ENCODE measurements around the gene RAP1A. TPM values are rescaled to one million over a fixed set of nuclear protein-coding genes. Genes with fewer than 3 reads are reported as not detected.
A peak's percentile ranks its signal among the peaks of the same experiment; 100 is the strongest.
"Not testable (repeated sequence)": the region's sequence is repeated elsewhere in the genome, so short reads cannot be mapped to it uniquely, and the experiment has no call there.

The RAP1A gene
- total RNA-seq, 2 donors from 2014 or later: 126 to 165 TPM

DNA sequence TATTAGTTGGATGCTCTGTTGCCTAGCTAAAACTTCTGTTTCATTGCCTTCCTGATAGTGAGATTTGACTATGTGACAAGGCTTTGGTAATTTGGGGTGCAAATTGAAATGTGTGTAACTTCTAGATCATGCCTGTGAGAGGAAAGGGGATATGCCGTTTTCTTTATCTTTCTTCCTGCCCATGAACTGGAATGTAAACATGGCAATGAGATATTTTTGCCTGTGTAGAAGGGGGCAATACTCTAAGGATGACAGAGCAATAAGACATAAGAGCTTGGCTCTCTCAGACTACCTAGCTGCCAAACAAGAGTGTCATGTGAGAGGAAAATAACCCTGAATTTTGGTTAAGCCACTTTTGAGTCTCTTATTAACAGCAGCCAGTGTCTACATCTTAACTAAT lies 49.7 kb downstream of the RAP1A start:
- ATAC-seq (no peak), DNase-seq (ENCODE audit: low spot score in 2 of 2) (no peak)
- H3K9me3 Mint-ChIP-seq: peaks cover under 1 to 2% of the 10 kb centered on the region in 2 donors
- H3K36me3 Mint-ChIP-seq: peaks cover 2 to 53% of the 10 kb centered on the region in 2 donors
- H3K27ac Mint-ChIP-seq: peak overlapping the region in 1 of 2 donors; percentile 45

DNA sequence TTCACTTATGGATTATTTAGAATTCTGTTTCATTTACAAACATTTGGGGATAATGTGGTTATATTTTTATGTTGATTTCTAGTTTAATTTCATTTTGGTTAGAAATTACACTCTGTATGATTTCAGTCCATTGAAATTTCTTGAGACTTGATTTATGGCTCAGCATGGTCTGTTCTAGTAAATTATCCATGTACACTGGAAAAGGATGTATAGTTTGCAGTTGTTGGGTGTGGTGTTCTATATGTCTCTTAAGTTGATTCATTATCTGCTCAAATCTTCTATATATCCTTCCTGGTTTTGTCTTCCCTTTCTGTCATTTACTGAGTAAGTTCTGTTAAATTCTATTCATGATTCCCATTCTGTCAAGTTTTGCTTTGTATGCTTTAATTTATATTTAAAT lies 52.3 kb downstream of the RAP1A start:
- DNase-seq (ENCODE audit: low spot score in 2 of 2): no peak
- H3K9me3 Mint-ChIP-seq: peaks cover 13 to 15% of the 10 kb centered on the region in 2 donors
- no peak for ATAC-seq
- peaks cover 16 to 67% of the 10 kb centered on the region in 2 donors for H3K36me3 Mint-ChIP-seq
- peak overlapping the region in 1 of 2 donors; percentile 61 for H3K27ac Mint-ChIP-seq

DNA sequence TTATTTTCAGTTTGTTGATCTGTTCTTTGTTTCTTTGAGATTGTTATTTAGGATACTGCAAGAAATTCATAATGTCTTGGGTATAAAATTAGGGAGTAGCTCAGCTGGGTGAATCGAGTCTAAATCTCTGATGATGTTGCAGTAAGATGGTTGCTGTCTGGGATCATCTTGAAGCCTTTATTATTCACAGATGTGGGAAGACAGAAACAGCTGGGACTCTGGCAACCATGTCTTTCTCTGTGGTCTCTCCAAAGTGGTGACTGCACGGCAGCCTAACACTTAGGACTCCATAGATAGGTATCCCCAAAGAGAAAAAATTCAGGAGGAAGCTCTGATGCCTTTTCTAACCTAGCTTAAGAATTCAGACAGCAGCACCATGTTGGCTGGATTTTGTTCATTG lies 52.7 kb downstream of the RAP1A start:
- ATAC-seq: no peak
- Mint-ChIP-seq H3K36me3 (peaks cover 19 to 67% of the 10 kb centered on the region in 2 donors), H3K9me3 (peaks cover 13 to 18% of the 10 kb centered on the region in 2 donors), H3K27ac (peak overlapping the region in 1 of 2 donors; percentile 61)
- no peak for DNase-seq (ENCODE audit: low spot score in 2 of 2)

DNA sequence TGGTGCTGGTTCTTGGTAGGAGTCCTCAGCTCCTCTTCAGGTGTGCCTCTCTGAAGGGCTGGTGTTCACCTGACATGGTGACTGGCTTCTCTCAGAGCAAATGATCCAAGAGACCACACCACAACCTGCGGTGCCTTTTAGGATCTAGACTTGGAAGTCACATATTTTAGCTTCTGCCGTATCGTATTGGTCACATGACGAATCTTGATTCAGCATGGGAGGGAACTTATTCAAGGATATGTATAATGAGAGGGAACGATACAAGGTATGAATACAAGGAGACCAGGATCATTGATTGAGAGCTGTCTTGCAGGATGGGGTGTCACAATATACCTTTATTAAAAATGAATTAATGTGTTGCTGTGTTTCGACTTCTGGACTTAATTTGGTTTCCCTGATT lies 58.0 kb downstream of the RAP1A start:
- peaks cover 28 to 39% of the 10 kb centered on the region in 2 donors for H3K9me3 Mint-ChIP-seq
- no peak overlapping the region for H3K27ac Mint-ChIP-seq
- H3K36me3 Mint-ChIP-seq: peaks cover 46 to 93% of the 10 kb centered on the region in 2 donors
- no peak for ATAC-seq
- no peak for DNase-seq (ENCODE audit: low spot score in 2 of 2)

DNA sequence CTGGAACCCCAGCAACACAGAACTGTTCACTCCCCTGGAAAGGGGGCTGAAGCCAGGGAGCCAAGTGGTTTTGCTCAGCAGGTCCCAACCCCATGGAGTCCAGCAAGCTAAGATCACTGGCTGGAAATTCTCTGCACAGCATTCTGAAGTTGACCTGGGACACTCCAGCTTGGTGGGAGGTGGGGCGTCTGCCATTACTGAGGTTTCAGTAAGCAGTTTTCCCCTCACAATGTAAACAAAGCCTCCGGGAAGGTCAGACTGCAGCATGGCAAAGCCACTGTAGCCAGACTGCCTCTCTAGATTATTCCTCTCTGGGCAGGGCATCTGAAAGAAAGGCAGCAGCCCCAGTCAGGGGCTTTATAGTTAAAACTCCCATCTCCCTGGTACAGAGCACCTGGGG lies 60.0 kb downstream of the RAP1A start:
- no peak for DNase-seq (ENCODE audit: low spot score in 2 of 2)
- Mint-ChIP-seq H3K9me3 (peaks cover 41 to 50% of the 10 kb centered on the region in 2 donors), H3K36me3 (peaks cover 60 to 94% of the 10 kb centered on the region in 2 donors), H3K27ac (no peak overlapping the region)
- no peak for ATAC-seq

DNA sequence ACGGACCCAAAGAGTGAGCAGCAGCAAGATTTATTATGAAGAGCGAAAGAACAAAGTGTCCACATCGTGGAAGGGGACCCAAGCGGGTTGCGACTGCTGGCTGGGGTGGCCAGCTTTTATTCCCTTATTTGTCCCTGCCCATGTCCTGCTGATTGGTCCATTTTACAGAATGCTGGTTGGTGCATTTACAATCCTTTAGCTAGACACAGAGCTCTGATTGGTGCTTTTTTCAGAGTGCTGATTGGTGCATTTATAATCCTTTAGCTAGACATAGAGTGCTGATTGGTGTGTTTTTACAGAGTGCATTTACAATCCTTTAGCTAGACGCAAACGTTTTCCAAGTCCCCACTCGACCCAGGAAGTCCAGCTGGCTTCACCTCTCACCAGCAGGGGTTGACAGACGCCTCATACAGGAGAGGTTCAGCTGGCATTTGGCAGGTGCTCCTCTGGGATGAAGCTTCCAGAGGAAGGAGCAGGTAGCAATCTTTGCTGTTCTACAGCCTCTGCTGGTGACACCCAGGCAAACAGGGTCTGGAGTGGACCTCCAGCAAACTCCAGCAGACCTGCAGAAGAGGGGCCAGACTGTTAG lies 60.7 kb downstream of the RAP1A start:
- Mint-ChIP-seq H3K9me3 (peaks cover 37 to 47% of the 10 kb centered on the region in 2 donors), H3K36me3 (peaks cover 55 to 94% of the 10 kb centered on the region in 2 donors), H3K27ac (peak overlapping the region in 1 of 2 donors; percentile 84)
- not testable (repeated sequence) for DNase-seq (ENCODE audit: low spot score in 2 of 2); ATAC-seq

DNA sequence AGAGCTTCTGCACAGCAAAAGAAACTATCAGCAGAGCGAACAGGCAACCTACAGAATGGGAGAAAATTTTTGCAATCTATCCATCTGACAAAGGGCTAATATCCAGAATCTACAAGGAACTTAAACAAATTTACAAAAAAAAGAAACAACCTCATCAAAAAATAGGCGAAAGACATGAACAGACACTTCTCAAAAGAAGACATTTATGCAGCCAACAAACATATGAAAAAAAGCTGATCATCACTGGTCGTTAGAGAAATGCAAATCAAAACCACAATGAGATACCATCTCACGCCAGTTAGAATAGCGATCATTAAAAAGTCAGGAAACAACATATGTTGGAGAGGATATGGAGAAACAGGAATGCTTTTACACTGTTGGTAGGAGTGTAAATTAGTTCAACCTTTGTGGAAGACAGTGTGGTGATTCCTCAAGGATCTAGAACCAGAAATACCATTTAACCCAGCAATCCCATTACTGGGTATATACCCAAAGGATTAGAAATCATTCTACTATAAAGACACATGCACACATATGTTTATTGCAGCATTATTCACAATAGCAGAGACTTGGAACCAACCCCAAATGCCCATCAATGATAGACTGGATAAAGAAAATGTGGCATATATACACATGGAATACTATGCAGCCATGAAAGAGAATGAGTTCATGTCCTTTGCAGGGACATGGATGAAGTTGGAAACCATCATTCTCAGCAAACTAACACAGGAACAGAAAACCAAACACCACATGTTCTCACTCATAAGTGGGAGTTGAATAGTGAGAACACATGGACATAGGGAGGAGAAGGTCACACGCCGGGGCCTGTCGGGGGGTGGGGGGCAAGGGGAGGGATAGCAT lies 65.9 kb downstream of the RAP1A start:
- peaks cover 29 to 35% of the 10 kb centered on the region in 2 donors for H3K9me3 Mint-ChIP-seq
- DNase-seq (ENCODE audit: low spot score in 2 of 2); ATAC-seq: not testable (repeated sequence)
- H3K36me3 Mint-ChIP-seq: peaks cover 28 to 59% of the 10 kb centered on the region in 2 donors
- H3K27ac Mint-ChIP-seq: peak overlapping the region in 1 of 2 donors; percentile 68

DNA sequence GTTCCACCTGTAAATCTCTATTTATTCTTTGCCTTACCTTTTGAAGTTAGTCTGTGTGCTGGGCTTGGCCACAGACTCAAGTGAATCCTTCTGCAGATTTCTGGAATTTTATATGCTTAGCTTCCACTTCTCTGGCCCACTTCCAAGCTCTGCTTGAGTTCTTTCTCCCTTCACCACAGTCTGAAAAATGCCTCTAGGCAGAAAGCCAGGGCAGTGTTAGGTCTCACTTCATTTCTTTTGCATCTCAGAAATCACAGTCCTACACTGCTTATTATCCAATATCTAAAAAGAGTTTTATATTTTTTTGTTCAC lies 70.7 kb downstream of the RAP1A start:
- no peak for DNase-seq (ENCODE audit: low spot score in 2 of 2)
- no peak overlapping the region for H3K27ac Mint-ChIP-seq
- H3K36me3 Mint-ChIP-seq: peaks cover 0 to 42% of the 10 kb centered on the region in 2 donors
- H3K9me3 Mint-ChIP-seq: peaks cover 0 to 5% of the 10 kb centered on the region in 2 donors
- no peak for ATAC-seq

DNA sequence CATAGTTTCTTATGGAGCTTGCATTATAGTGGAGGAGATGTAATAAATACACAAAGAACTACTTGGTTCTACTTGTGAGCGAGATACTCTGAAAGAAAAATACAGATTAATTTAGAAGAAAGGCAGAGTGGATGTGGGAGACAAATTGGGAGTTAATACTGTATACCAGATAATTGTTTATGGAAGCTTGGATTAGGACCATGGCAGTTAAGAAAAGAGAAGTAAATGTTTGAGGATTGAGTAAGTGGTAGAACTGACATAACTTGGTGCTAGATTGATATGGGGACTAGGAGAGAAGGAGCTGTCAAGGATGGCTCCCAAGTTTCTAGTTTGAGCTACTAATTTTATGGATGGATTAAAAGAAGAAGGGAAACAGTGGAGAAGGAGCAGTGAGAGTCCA lies 72.3 kb downstream of the RAP1A start:
- DNase-seq (ENCODE audit: low spot score in 2 of 2) (no peak), ATAC-seq (no peak)
- Mint-ChIP-seq H3K36me3 (peaks cover 0 to 38% of the 10 kb centered on the region in 2 donors), H3K9me3 (no peaks in the 10 kb centered on the region), H3K27ac (peak overlapping the region in 1 of 2 donors; percentile 85)

DNA sequence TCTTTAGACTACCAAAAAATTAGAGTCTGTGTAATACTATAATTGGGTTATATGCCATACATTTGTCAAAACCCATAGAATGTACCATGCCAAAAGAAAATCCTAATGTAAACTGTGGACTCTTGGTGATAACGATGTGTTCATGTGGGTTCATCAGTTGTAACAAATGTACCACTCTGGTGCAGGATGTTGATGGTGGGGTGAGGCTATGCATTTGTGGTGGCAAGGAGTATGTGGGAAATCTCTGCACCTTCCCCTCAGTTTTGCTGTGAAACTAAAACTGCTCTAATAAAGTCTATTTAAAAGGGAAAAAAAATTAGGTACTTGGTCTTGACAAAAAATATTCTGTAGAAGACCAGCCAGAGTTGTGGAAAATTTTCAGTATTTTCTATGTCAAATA lies 76.2 kb downstream of the RAP1A start:
- peaks cover 3 to 57% of the 10 kb centered on the region in 2 donors for H3K36me3 Mint-ChIP-seq
- ATAC-seq (no peak), DNase-seq (ENCODE audit: low spot score in 2 of 2) (no peak)
- H3K27ac Mint-ChIP-seq: peak overlapping the region in 1 of 2 donors; percentile 75
- no peaks in the 10 kb centered on the region for H3K9me3 Mint-ChIP-seq

DNA sequence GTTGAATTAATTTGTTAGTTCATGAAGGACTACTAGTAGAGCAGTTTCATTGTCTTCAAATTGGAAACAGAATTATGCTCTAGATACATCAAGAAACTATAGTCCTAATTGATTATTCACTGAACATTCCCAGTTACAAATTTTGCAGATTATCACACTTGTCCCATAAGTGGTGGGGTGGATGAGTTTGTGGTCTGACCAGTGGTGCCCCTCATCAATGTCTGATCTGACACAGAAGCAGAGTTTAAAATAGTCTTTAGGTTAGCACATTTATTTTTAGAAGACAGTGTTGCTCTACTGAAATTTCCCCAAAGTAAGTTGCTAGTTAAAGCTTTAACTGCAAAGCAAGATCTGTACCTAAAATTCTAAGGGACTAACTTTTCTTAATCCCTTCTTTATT lies 76.7 kb downstream of the RAP1A start:
- Mint-ChIP-seq H3K36me3 (peaks cover 6 to 61% of the 10 kb centered on the region in 2 donors), H3K9me3 (no peaks in the 10 kb centered on the region), H3K27ac (no peak overlapping the region)
- ATAC-seq (no peak), DNase-seq (ENCODE audit: low spot score in 2 of 2) (no peak)

DNA sequence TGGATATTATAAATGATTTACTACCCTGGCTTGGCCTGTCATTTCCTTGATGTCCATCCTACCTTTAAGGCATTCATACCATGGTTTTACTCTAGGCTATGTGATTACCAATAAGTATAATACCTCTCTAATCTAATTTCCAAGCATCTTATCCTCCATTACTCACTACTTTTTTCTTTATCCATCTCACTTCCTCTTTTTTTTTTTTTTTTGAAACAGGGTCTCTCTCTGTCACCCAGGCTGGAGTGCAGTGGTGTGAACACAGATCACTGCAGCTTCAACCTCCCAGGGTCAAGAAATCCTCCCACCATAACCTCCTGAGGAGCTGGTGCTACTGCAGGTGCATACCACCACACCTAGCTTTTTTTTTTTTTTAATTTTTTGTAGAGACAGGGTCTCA lies 79.7 kb downstream of the RAP1A start:
- ATAC-seq (no peak), DNase-seq (ENCODE audit: low spot score in 2 of 2) (no peak)
- Mint-ChIP-seq H3K36me3 (peaks cover 6 to 35% of the 10 kb centered on the region in 2 donors), H3K9me3 (no peaks in the 10 kb centered on the region), H3K27ac (peak overlapping the region in 1 of 2 donors; percentile 42)

DNA sequence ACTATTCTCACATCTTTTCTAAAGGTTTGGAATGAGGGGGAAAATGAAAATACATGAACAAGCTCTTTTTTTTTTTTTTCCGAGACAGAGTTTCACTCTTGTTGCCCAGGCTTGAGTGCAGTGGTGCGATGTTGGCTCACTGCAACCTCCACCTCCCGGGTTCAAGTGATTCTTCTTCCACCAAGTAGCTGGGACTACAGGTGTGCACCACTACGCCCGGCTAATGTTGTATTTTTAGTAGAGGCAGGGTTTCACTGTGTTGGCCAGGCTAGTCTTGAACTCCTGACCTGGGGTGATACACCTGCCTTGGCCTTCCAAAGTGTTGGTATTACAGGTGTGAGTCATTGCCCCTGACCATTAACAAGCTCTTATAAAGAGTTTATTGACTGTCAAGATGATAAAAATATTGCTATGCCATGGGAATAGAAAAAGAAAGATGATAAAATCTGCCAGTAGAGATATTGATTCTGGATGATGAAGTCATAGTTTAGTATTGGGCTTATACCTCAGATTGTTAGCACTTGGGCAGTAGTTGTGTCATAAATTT lies 83.0 kb downstream of the RAP1A start:
- Mint-ChIP-seq H3K9me3 (no peaks in the 10 kb centered on the region), H3K27ac (peak overlapping the region in 1 of 2 donors; percentile 90), H3K36me3 (peaks cover 6 to 32% of the 10 kb centered on the region in 2 donors)
- ATAC-seq (no peak), DNase-seq (ENCODE audit: low spot score in 2 of 2) (no peak)

DNA sequence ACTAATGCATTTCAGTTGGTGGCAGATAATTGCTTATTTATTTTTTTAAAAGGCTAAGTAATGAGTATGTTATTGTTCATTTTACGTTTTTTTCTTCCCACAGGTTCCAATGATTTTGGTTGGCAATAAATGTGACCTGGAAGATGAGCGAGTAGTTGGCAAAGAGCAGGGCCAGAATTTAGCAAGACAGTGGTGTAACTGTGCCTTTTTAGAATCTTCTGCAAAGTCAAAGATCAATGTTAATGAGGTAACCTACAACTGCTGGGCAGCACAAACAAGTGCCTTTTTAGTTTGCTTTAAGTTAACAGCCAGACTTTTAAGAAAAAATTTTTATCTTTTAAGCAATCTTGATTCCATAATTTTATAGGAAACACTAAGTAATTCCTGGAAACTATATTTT lies 84.7 kb downstream of the RAP1A start:
- H3K9me3 Mint-ChIP-seq: no peaks in the 10 kb centered on the region
- peak overlapping the region in 1 of 2 donors; percentile 45 for H3K27ac Mint-ChIP-seq
- DNase-seq (ENCODE audit: low spot score in 2 of 2): no peak
- ATAC-seq: no peak
- H3K36me3 Mint-ChIP-seq: peaks cover 6 to 38% of the 10 kb centered on the region in 2 donors

DNA sequence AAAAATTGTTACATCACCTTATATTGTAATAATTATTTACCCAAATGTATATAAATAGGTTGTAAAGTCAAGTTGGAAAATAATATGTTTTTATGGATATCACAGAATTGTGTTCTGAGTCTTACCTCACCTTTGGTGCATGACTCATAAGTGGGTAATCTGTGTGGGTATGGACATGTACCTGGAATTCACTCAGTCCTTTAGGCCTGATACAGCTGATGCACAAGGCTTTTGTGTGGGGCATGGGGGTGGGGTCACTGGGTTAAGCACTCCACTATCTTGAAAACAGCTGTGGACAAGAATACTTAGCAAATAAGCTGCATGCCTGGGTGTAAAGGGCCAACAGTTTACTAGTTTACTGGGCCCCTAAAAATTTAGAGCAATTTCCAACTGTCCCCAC lies 85.2 kb downstream of the RAP1A start:
- DNase-seq (ENCODE audit: low spot score in 2 of 2) (no peak), ATAC-seq (peak; percentile 66 to 76)
- Mint-ChIP-seq H3K36me3 (peaks cover 11 to 38% of the 10 kb centered on the region in 2 donors), H3K9me3 (no peaks in the 10 kb centered on the region), H3K27ac (no peak overlapping the region)

DNA sequence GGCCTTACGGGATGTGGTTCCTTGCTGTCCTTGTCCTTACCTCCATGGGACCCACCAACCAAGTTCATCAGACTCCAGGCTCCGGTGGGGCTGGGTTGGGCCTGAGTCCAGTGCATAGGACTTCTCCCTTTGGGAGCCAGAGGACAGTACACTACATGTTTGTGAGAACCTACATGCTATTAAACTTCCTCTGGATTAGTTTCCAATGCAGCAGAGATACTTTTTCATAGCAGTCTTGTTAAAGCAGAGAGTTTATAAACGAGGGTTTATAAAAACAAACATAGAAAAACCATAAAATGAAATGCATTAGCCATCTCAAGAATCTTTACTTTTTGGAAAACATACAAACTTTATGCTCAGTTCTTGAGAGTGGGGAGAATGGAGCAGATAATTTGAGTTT lies 86.3 kb downstream of the RAP1A start:
- peaks cover 9 to 28% of the 10 kb centered on the region in 2 donors for H3K36me3 Mint-ChIP-seq
- ATAC-seq (no peak), DNase-seq (ENCODE audit: low spot score in 2 of 2) (no peak)
- no peaks in the 10 kb centered on the region for H3K9me3 Mint-ChIP-seq
- peak overlapping the region; percentile 25 to 35 for H3K27ac Mint-ChIP-seq

DNA sequence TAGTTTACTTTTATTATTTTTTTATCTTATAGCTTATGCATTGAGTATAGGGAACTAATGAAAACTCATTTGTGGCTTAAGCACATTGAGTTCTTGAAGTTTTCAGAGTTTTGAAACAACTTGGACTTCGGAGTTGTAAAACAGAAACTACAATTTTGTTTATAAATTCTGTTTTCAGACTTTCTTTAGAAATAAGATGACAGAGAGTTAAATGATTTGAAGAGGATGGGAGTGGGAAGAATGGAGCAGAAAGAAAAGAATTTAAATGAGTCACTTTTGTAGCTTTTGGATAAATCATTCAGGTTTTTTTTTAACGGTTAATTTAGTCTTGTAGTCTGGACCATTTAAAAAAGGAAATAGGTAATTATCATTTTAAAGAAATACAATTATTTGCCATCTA lies 87.3 kb downstream of the RAP1A start:
- H3K27ac Mint-ChIP-seq: no peak overlapping the region
- DNase-seq (ENCODE audit: low spot score in 2 of 2): no peak
- ATAC-seq: no peak
- H3K9me3 Mint-ChIP-seq: no peaks in the 10 kb centered on the region
- peaks cover 6 to 25% of the 10 kb centered on the region in 2 donors for H3K36me3 Mint-ChIP-seq

All from activated naive CD4-positive, alpha-beta T cell treated with anti-CD3 and anti-CD28 coated beads, Interleukin-2, amount 50 U/mL, for 72 hours (primary cell).